Right kidney (tissue), 1 donor: ENCODE results near the gene MYBPC3.
"Not testable (repeated sequence)": the region's sequence is repeated elsewhere in the genome, so short reads cannot be mapped to it uniquely, and the experiment has no call there.

Source experiments
- DNase-seq: peaks from one replicate; pipeline ENCODE4 v3.0.0-alpha.2; 2016

Gene MYBPC3

GRCh38 chr11:47317064-47317828, 35.3 kb downstream of the MYBPC3 start:
- no peak for DNase-seq

GRCh38 chr11:47316501-47316900, 36.0 kb downstream of the MYBPC3 start:
- DNase-seq: not testable (repeated sequence)

GRCh38 chr11:47314992-47315391, 37.5 kb downstream of the MYBPC3 start:
- DNase-seq: no peak

- DNase-seq: no peak
These were observed 44.3 kb downstream of the MYBPC3 start for GRCh38 chr11:47308050-47308823.

- no peak for DNase-seq
These were observed 46.0 kb downstream of the MYBPC3 start for GRCh38 chr11:47306484-47306844.

GRCh38 chr11:47305734-47306483, 46.6 kb downstream of the MYBPC3 start:
- DNase-seq: no peak

- DNase-seq: no peak
These were observed 49.6 kb downstream of the MYBPC3 start for GRCh38 chr11:47302853-47303252.

GRCh38 chr11:47299078-47299477, 53.4 kb downstream of the MYBPC3 start:
- no peak for DNase-seq

- no peak for DNase-seq
These were observed 56.5 kb downstream of the MYBPC3 start for GRCh38 chr11:47296045-47296444.

GRCh38 chr11:47295385-47295784, 57.1 kb downstream of the MYBPC3 start:
- DNase-seq: no peak

GRCh38 chr11:47289856-47290255, 62.6 kb downstream of the MYBPC3 start:
- no peak for DNase-seq

- no peak for DNase-seq
These were observed 64.4 kb downstream of the MYBPC3 start for GRCh38 chr11:47288066-47288465.

GRCh38 chr11:47285969-47286770, 66.3 kb downstream of the MYBPC3 start:
- DNase-seq: no peak

- no peak for DNase-seq
These were observed 68.4 kb downstream of the MYBPC3 start for GRCh38 chr11:47284151-47284550.

GRCh38 chr11:47282462-47282861, 70.0 kb downstream of the MYBPC3 start:
- no peak for DNase-seq
